ENCODE measurements around the gene CFAP251. TPM values are rescaled to one million over a fixed set of nuclear protein-coding genes. Genes with fewer than 3 reads are reported as not detected.
"Not testable (repeated sequence)": the region's sequence is repeated elsewhere in the genome, so short reads cannot be mapped to it uniquely, and the experiment has no call there.

The CFAP251 gene
- total RNA-seq (2022), result 3.8 and 5.0 TPM in 2 replicates
- percentile 46 among the genes with signal in this experiment for Bru-seq, nascent RNA
- BruChase-seq, experiment 1, labeled RNA remaining after a 6-hour chase, result percentile 54 among the genes with signal in this experiment
- BruChase-seq, experiment 2, labeled RNA remaining after a 2-hour chase, result percentile 52 among the genes with signal in this experiment
- long read RNA-seq, partial matches to known transcripts, result 0 of 20 reads
- long read RNA-seq, other reads (novel, unspliced or antisense), result 20 of 20 reads

DNA sequence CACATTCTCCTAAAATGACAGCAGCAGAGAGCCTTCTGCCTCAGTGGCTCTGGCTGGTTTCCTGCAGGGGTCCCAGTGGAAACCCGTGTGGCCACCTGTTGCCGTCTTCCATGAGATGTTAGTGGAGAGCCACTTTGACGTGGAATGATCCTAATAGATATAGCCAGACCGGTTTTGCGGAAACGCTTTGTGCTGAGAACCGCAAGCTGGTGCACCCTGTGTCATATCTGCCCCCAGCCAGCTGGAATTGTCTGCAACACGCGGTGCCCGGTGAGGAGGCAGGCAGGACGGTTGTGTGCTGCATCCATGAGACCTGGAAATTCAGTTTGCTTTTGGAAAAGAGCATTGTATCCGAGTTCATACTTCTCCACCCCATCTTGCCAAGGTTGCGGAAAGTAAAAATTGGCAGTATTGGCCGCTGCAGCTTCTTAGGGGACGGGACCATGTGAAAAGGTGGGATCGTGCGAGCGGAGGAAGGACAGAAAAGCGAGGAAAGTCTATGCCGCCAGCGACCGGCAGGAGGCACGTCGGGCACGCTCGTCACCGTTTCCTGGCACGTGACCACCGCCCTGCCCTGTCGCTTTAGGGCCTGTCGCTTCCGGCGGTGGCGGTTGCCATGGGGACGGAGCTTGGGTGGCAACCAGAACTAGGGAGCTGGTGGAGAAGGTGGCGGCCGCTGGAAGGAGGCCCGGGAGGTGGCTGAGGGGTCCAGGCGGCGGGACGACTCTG lies at the start of gene CFAP251:
Gene CFAP251 (plus strand): TSS at position 643 of the 729 bp plus-strand sequence. CDS start 2,714 bp downstream, outside the sequence.
- TF ChIP-seq CTCF (IDR thresholded peaks at IDR 0.05; ENCODE audit: unreplicated experiment), result peak; percentile 53
- H3K36me3 Mint-ChIP-seq (ENCODE audit: insufficient read depth, unreplicated experiment), result peaks cover 15% of the 10 kb centered on the region
- peak; percentile 97 for DNase-seq

DNA sequence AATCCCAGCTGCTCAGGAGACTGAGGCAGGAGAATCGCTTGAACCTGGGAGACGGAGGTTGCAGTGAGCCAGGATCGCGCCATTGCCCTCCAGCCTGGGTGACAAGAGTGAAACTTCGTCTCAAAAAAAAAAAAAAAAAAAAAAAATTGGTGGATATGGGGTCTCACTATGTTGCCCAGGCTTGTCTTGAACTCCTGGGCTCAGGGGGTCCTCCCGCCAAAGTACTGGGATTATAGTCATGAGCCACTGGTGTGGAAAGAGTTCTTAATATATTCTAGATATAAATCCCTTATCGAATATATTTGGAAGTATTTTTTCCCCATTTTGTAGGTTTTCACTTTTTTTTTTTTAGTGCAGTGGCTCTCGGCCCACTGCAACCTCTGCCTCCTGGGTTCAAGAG lies 49.2 kb upstream of the CFAP251 start:
- H3K36me3 Mint-ChIP-seq (ENCODE audit: insufficient read depth, unreplicated experiment); CTCF ChIA-PET; H3K9me3 Mint-ChIP-seq (ENCODE audit: low read depth, unreplicated experiment); H3K27me3 Mint-ChIP-seq (ENCODE audit: unreplicated experiment); H3K4me1 Mint-ChIP-seq (ENCODE audit: low read depth, unreplicated experiment); H3K4me3 Mint-ChIP-seq (ENCODE audit: low read depth, unreplicated experiment); BruUV-seq (replicated peaks); DNase-seq; H3K27ac Mint-ChIP-seq (ENCODE audit: unreplicated experiment); intact Hi-C loops (cut with micrococcal nuclease; ENCODE audit: unreplicated experiment): not testable (repeated sequence)

More for the DNA sequence above, at the start of gene CFAP251:
- TSS peak; percentile 99 for BruUV-seq (replicated peaks)
- intact Hi-C loops (cut with micrococcal nuclease; ENCODE audit: unreplicated experiment), result loop anchor here (10.0 kb wide), 2 partner anchors 107 to 277 kb away; partner anchors contain the start of gene BCL7A
- CTCF ChIA-PET, result interaction anchor here (0.6 to 0.8 kb wide), 3 partner anchors 8 to 1341 kb away, joined by 3 to 7 read pairs (median 4); no protein-coding TSS in a partner anchor
- Mint-ChIP-seq H3K4me1 (ENCODE audit: low read depth, unreplicated experiment) (peaks cover 14% of the 10 kb centered on the region), H3K4me3 (ENCODE audit: low read depth, unreplicated experiment) (peak within 1 kb of the TSS; percentile 80), H3K9me3 (ENCODE audit: low read depth, unreplicated experiment) (no peaks in the 10 kb centered on the region), H3K27me3 (ENCODE audit: unreplicated experiment) (no peaks in the 10 kb centered on the region), H3K27ac (ENCODE audit: unreplicated experiment) (peak within 1 kb of the TSS; percentile 98)

DNA sequence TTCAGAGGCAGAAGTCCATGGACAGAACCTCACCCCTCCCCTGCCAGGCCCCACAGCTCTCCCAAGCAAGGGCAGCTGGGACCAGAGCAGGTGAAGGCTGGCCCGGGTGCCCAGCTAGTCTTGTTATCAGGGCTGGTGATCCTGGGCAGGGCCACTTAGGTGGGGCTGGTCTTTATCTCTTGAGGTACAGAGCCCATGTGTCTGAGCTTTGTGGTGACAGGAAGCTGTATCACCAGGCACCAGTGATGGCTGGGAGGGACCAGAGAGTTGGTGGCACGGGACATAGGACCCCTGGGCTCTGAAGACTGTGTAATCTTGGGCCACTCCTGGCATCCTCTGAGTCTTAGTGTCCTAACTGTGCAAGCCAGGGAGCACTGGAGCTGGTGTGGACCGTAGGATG lies 46.9 kb upstream of the CFAP251 start:
- intact Hi-C loops (cut with micrococcal nuclease; ENCODE audit: unreplicated experiment), result no loop called here
- no peaks in the 10 kb centered on the region for H3K27me3 Mint-ChIP-seq (ENCODE audit: unreplicated experiment)
- no peak for DNase-seq
- H3K27ac Mint-ChIP-seq (ENCODE audit: unreplicated experiment), result no peak overlapping the region
- no peaks in the 10 kb centered on the region for H3K4me1 Mint-ChIP-seq (ENCODE audit: low read depth, unreplicated experiment)
- no TSS peak for BruUV-seq (replicated peaks)
- no peak for TF ChIP-seq CTCF (IDR thresholded peaks at IDR 0.05; ENCODE audit: unreplicated experiment)
- H3K36me3 Mint-ChIP-seq (ENCODE audit: insufficient read depth, unreplicated experiment), result no peaks in the 10 kb centered on the region
- H3K9me3 Mint-ChIP-seq (ENCODE audit: low read depth, unreplicated experiment), result no peaks in the 10 kb centered on the region
- no peak overlapping the region for H3K4me3 Mint-ChIP-seq (ENCODE audit: low read depth, unreplicated experiment)
- CTCF ChIA-PET, result interaction anchor here (0.6 kb wide), 1 partner anchor 13 kb away, joined by 5 read pairs; no protein-coding TSS in a partner anchor

- no peak for DNase-seq
- BruUV-seq (replicated peaks), result no TSS peak
- H3K27me3 Mint-ChIP-seq (ENCODE audit: unreplicated experiment), result no peaks in the 10 kb centered on the region
- no peaks in the 10 kb centered on the region for H3K36me3 Mint-ChIP-seq (ENCODE audit: insufficient read depth, unreplicated experiment)
- CTCF ChIA-PET, result interaction anchor here (0.6 kb wide), 2 partner anchors 21 to 32 kb away, joined by 3 to 4 read pairs; no protein-coding TSS in a partner anchor
- TF ChIP-seq CTCF (IDR thresholded peaks at IDR 0.05; ENCODE audit: unreplicated experiment), result no peak
- no peaks in the 10 kb centered on the region for H3K4me1 Mint-ChIP-seq (ENCODE audit: low read depth, unreplicated experiment)
- H3K27ac Mint-ChIP-seq (ENCODE audit: unreplicated experiment), result no peak overlapping the region
- H3K9me3 Mint-ChIP-seq (ENCODE audit: low read depth, unreplicated experiment), result no peaks in the 10 kb centered on the region
- H3K4me3 Mint-ChIP-seq (ENCODE audit: low read depth, unreplicated experiment), result no peak overlapping the region
- intact Hi-C loops (cut with micrococcal nuclease; ENCODE audit: unreplicated experiment), result no loop called here
These were observed 45.7 kb upstream of the CFAP251 start for GRCh38 chr12:121872546-121873215.

Measured in Calu3 (cell line).